Uterus (tissue), 2 donors: ENCODE measurements around the gene BZW2.
A peak's percentile ranks its signal among the peaks of the same experiment; 100 is the strongest.

Experiments used
- CTCF ChIP-seq, 4 experiments: fragments of 200-600 bp in 2 of 4; fragments of 450-650 bp in 2 of 4; sonication (generic) in 2 of 4; IDR thresholded peaks; one replicate each; pipeline ENCODE4 v1.5.1; 2016 to 2019; ENCODE audit warnings: antibody characterized with exemption in 4 of 4, mild to moderate bottlenecking in 2 of 4, moderate library complexity in 1 of 4
- POLR2A ChIP-seq, 2 donors: fragments of 450-650 bp; IDR thresholded peaks; one replicate each; pipeline ENCODE4 v1.6.1; 2016; ENCODE audit warnings: antibody characterized with exemption in 2 of 2, mild to moderate bottlenecking in 1 of 2, moderate library complexity in 1 of 2

GRCh38 chr7:16753102-16753931 is 107.3 kb downstream of the BZW2 start, which contains the start of gene TSPAN13:
- TF ChIP-seq CTCF (IDR thresholded peaks at IDR 0.05) = no peak
- peak; percentile 40 to 50 for TF ChIP-seq POLR2A (IDR thresholded peaks at IDR 0.05)
